ENCODE measurements around the gene GNG12. TPM values are rescaled to one million over a fixed set of nuclear protein-coding genes. Genes with fewer than 3 reads are reported as not detected.
A peak's percentile ranks its signal among the peaks of the same experiment; 100 is the strongest.

The GNG12 gene
- total and polyA plus RNA-seq, 2 donors (not counting 3 experiments of a cell fraction or from before 2014, with no cell fraction given), result 107 to 152 TPM

- dilution Hi-C loops (cut with MboI; ENCODE audit: extremely low pct_ligation_motif_present, low sequenced_read_pairs) (loop anchor here (25.0 kb wide), 1 partner anchor 223 kb away; no protein-coding TSS in a partner anchor), intact Hi-C loops (cut with micrococcal nuclease) (loop anchor here (1.0 to 2.0 kb wide), 6 partner anchors 37 to 225 kb away; no protein-coding TSS in a partner anchor)
- CTCF ChIA-PET, result interaction anchor here (0.6 to 13.8 kb wide), 75 partner anchors 8 to 527 kb away, joined by 3 to 392 read pairs (median 5); partner anchors contain the start of gene GADD45A
- DNase-seq (ENCODE audit: low read depth, low spot score) (peak; percentile 78), FAIRE-seq (peak; percentile 85)
- Histone ChIP-seq H3K4me1 (ENCODE audit: control insufficient read depth, extremely low read depth, insufficient read depth, low read length) (peaks cover 7% of the 10 kb centered on the region), H2AFZ (ENCODE audit: low read depth, low read length) (no peak overlapping the region), H3K36me3 (ENCODE audit: control insufficient read depth in 2 of 2, extremely low read depth in 1 of 2, insufficient read depth in 2 of 2, low read length in 2 of 2) (peaks cover 0 to 3% of the 10 kb centered on the region in 2 experiments), H3K4me2 (ENCODE audit: insufficient read depth, low read length) (no peak overlapping the region), H3K27ac (ENCODE audit: insufficient read depth, low read depth, low read length) (peak overlapping the region; percentile 24), H3K9me3 (replicated peaks; ENCODE audit: control insufficient read depth, insufficient read depth, low read length) (no peaks in the 10 kb centered on the region), H3K9me1 (replicated peaks; ENCODE audit: control insufficient read depth, extremely low read depth, insufficient read depth, low read length) (no peaks in the 10 kb centered on the region), H3K9ac (replicated peaks; ENCODE audit: extremely low read depth, insufficient read depth, low read length) (peak overlapping the region; percentile 22), H4K20me1 (replicated peaks; ENCODE audit: control insufficient read depth, extremely low read depth, insufficient read depth, low read length) (peaks cover 5% of the 10 kb centered on the region), H3K79me2 (ENCODE audit: control insufficient read depth, insufficient read depth, low read length) (peaks cover 55% of the 10 kb centered on the region), H3K27me3 (ENCODE audit: control insufficient read depth in 2 of 2, insufficient read depth in 2 of 2, low read length in 2 of 2) (no peaks in the 10 kb centered on the region), H3K4me3 (replicated peaks in 1 of 3; ENCODE audit: insufficient read depth in 1 of 3, low read depth in 1 of 3, low read length in 3 of 3) (no peak overlapping the region)
- POLR2A ChIA-PET, result interaction anchor here (1.6 to 2.6 kb wide), 2 partner anchors 75 to 228 kb away, joined by 8 to 20 read pairs; partner anchors contain the start of gene GADD45A
- BruUV-seq (replicated peaks), result no TSS peak
- no peak for TF ChIP-seq POLR2AphosphoS5 (IDR thresholded peaks at IDR 0.05; ENCODE audit: insufficient read depth, low read depth, low read length)
- TF ChIP-seq, protein P1, sequence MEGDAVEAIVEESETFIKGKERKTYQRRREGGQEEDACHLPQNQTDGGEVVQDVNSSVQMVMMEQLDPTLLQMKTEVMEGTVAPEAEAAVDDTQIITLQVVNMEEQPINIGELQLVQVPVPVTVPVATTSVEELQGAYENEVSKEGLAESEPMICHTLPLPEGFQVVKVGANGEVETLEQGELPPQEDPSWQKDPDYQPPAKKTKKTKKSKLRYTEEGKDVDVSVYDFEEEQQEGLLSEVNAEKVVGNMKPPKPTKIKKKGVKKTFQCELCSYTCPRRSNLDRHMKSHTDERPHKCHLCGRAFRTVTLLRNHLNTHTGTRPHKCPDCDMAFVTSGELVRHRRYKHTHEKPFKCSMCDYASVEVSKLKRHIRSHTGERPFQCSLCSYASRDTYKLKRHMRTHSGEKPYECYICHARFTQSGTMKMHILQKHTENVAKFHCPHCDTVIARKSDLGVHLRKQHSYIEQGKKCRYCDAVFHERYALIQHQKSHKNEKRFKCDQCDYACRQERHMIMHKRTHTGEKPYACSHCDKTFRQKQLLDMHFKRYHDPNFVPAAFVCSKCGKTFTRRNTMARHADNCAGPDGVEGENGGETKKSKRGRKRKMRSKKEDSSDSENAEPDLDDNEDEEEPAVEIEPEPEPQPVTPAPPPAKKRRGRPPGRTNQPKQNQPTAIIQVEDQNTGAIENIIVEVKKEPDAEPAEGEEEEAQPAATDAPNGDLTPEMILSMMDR (IDR thresholded peaks at IDR 0.05; ENCODE audit: extremely low read depth in 1 of 2, insufficient read depth in 1 of 2, low read depth in 1 of 2, low read length in 2 of 2), result peak; percentile 67 to 85
Measured at GRCh38 chr1:67760030-67760821, 73.0 kb downstream of the GNG12 start.

DNA sequence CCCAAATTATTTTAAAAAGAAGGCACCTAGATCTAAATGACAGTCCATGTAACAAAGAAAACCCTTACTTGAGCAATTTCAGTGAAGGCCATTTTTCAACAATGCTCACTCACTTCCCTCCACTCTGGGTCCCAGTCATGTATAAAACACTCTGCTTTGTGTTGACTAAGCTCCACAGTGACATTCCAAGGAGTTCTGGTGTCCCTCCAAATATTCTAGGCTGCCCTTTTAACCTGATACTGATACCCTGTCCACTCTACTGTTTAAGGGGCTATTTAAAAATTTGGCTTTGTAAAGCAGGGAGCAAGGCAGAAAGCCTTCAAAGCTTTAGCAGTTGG, 73.6 kb downstream of the GNG12 start:
- Histone ChIP-seq H3K9me3 (replicated peaks; ENCODE audit: control insufficient read depth, insufficient read depth, low read length) (no peaks in the 10 kb centered on the region), H3K27me3 (ENCODE audit: control insufficient read depth in 2 of 2, insufficient read depth in 2 of 2, low read length in 2 of 2) (no peaks in the 10 kb centered on the region), H4K20me1 (replicated peaks; ENCODE audit: control insufficient read depth, extremely low read depth, insufficient read depth, low read length) (peaks cover 5% of the 10 kb centered on the region), H3K9ac (replicated peaks; ENCODE audit: extremely low read depth, insufficient read depth, low read length) (peak overlapping the region; percentile 22), H2AFZ (ENCODE audit: low read depth, low read length) (no peak overlapping the region), H3K4me2 (ENCODE audit: insufficient read depth, low read length) (no peak overlapping the region), H3K9me1 (replicated peaks; ENCODE audit: control insufficient read depth, extremely low read depth, insufficient read depth, low read length) (no peaks in the 10 kb centered on the region), H3K79me2 (ENCODE audit: control insufficient read depth, insufficient read depth, low read length) (peaks cover 59% of the 10 kb centered on the region), H3K27ac (ENCODE audit: insufficient read depth, low read depth, low read length) (peak overlapping the region; percentile 24), H3K4me1 (ENCODE audit: control insufficient read depth, extremely low read depth, insufficient read depth, low read length) (peaks cover 12% of the 10 kb centered on the region), H3K4me3 (replicated peaks in 1 of 3; ENCODE audit: insufficient read depth in 1 of 3, low read depth in 1 of 3, low read length in 3 of 3) (no peak overlapping the region), H3K36me3 (ENCODE audit: control insufficient read depth in 2 of 2, extremely low read depth in 1 of 2, insufficient read depth in 2 of 2, low read length in 2 of 2) (peaks cover 0 to 3% of the 10 kb centered on the region in 2 experiments)
- DNase-seq (ENCODE audit: low read depth, low spot score), result no peak
- ChIA-PET POLR2A (interaction anchor here (1.6 to 2.6 kb wide), 2 partner anchors 75 to 227 kb away, joined by 8 to 20 read pairs; partner anchors contain the start of gene GADD45A), CTCF (interaction anchor here (1.0 to 13.8 kb wide), 54 partner anchors 9 to 526 kb away, joined by 3 to 392 read pairs (median 8); partner anchors contain the start of gene GADD45A)
- BruUV-seq (replicated peaks), result no TSS peak
- dilution Hi-C loops (cut with MboI; ENCODE audit: extremely low pct_ligation_motif_present, low sequenced_read_pairs) (loop anchor here (25.0 kb wide), 1 partner anchor 222 kb away; no protein-coding TSS in a partner anchor), intact Hi-C loops (cut with micrococcal nuclease) (loop anchor here (1.0 to 2.0 kb wide), 6 partner anchors 37 to 224 kb away; no protein-coding TSS in a partner anchor)
- TF ChIP-seq EZH2 (IDR thresholded peaks at IDR 0.05; ENCODE audit: borderline replicate concordance, low read depth, low read length, severe bottlenecking), result no peak
- no peak for TF ChIP-seq JUN (IDR thresholded peaks at IDR 0.05; ENCODE audit: borderline replicate concordance, insufficient read depth, insufficient read length, low read depth)
- no peak for TF ChIP-seq POLR2A (IDR thresholded peaks at IDR 0.05; ENCODE audit: low read depth, low read length)
- TF ChIP-seq, protein P2, sequence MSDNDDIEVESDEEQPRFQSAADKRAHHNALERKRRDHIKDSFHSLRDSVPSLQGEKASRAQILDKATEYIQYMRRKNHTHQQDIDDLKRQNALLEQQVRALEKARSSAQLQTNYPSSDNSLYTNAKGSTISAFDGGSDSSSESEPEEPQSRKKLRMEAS (IDR thresholded peaks at IDR 0.05; ENCODE audit: insufficient read depth, insufficient read length), result no peak
- TF ChIP-seq MYC (IDR thresholded peaks at IDR 0.05; ENCODE audit: low read depth, low read length), result no peak
- no peak for TF ChIP-seq GATA2 (IDR thresholded peaks at IDR 0.05; ENCODE audit: insufficient read depth, insufficient read length, low read depth, low read length)
- TF ChIP-seq, protein P1 (IDR thresholded peaks at IDR 0.05; ENCODE audit: extremely low read depth in 1 of 2, insufficient read depth in 1 of 2, low read depth in 1 of 2, low read length in 2 of 2), result no peak
- no peak for TF ChIP-seq POLR2AphosphoS5 (IDR thresholded peaks at IDR 0.05; ENCODE audit: insufficient read depth, low read depth, low read length)
- no peak for TF ChIP-seq FOS (IDR thresholded peaks at IDR 0.05; ENCODE audit: borderline replicate concordance, insufficient read depth, low read length)
- FAIRE-seq, result peak; percentile 40
